HG03558 (cell line): ENCODE data around the gene OR2G2.

Source experiments
- ATAC-seq: cut with Tn5 transposase; IDR thresholded peaks from one replicate; pipeline ENCODE4 v1.9.1; 2021; ENCODE audit warnings: moderate number of reproducible peaks; ENCODE audit not compliant: unreplicated experiment; ENCODE audit errors: extremely low read depth

OR2G2 gene

DNA sequence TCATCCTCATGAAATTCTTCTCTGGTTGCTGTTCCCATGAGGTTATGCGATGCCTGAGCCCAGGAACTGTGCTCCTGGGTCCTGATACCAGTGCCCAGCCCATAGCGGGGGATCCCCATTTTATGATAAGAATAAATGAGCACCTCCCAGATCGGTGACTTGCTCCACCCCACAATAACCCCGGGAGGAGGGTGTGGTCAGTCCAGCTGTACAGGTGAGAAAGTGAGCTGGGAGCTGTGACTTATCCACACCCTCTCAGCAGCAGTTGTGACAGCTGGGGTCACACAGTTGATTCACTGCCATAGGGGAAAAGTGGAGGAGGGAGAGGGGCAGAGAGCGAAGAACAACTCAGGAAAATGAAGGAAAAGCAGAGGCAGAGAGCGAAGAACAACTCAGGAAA, 50.6 kb downstream of the OR2G2 start:
- no peak for ATAC-seq
